ENCODE results near the gene THAP11. TPM values are rescaled to one million over a fixed set of nuclear protein-coding genes. Genes with fewer than 3 reads are reported as not detected.
A peak's percentile ranks its signal among the peaks of the same experiment; 100 is the strongest.

The THAP11 gene
- total and polyA plus RNA-seq, 2 of the 13 experiments (the other 11 are each of a cell fraction or from before 2014, with no cell fraction given), result 44.2 to 53.4 TPM

GRCh38 chr16:67872631-67873434, 30.7 kb downstream of the THAP11 start, which contains the start of gene EDC4 (continued):
- TF ChIP-seq GATA4 (IDR thresholded peaks at IDR 0.05; ENCODE audit: borderline replicate concordance, low read depth) (peak; percentile 45; the same call in 1 of the 2 replicates), ZNF460 (CRISPR knock-in tag; IDR thresholded peaks at IDR 0.05; ENCODE audit: borderline replicate concordance) (no peak), JUN (CRISPR knock-in tag; IDR thresholded peaks at IDR 0.05) (no peak), ZNF580 (CRISPR knock-in tag; IDR thresholded peaks at IDR 0.05; ENCODE audit: borderline replicate concordance, low read depth) (peak; percentile 91), ZNF335 (CRISPR knock-in tag; IDR thresholded peaks at IDR 0.05) (peak; percentile 79), MXI1 (IDR thresholded peaks at IDR 0.05; ENCODE audit: borderline replicate concordance, low read depth, low read length) (peak; percentile 77; the same call in 1 of the 3 replicates), ZNF598 (CRISPR knock-in tag; IDR thresholded peaks at IDR 0.05; ENCODE audit: borderline replicate concordance) (peak; percentile 68; the same call in 1 of the 2 replicates), ZNF12 (CRISPR knock-in tag; IDR thresholded peaks at IDR 0.05) (peak; percentile 14; the same call in 1 of the 2 replicates), ZNF343 (CRISPR knock-in tag; IDR thresholded peaks at IDR 0.05) (peak; percentile 44; the same call in 1 of the 2 replicates), MYPOP (CRISPR knock-in tag; IDR thresholded peaks at IDR 0.05) (peak; percentile 76), TBX3 (IDR thresholded peaks at IDR 0.05; ENCODE audit: borderline replicate concordance) (no peak), ZNF749 (CRISPR knock-in tag; IDR thresholded peaks at IDR 0.05; ENCODE audit: borderline replicate concordance) (peak; percentile 84; the same call in 1 of the 2 replicates), ETV6 (CRISPR knock-in tag; conservative IDR thresholded peaks at IDR 0.05) (peak; percentile 67; the same call in 1 of the 2 replicates), ARID2 (CRISPR knock-in tag; IDR thresholded peaks at IDR 0.05; ENCODE audit: borderline replicate concordance) (no peak), ZNF138 (CRISPR knock-in tag; IDR thresholded peaks at IDR 0.05; ENCODE audit: low read depth) (peak; percentile 92; the same call in 1 of the 2 replicates), ZNF614 (CRISPR knock-in tag; IDR thresholded peaks at IDR 0.05; ENCODE audit: borderline replicate concordance) (peak; percentile 84; the same call in 1 of the 2 replicates), CBX5 (CRISPR knock-in tag; IDR thresholded peaks at IDR 0.05; ENCODE audit: borderline replicate concordance) (peak; percentile 85; the same call in 1 of the 2 replicates), SRY (CRISPR knock-in tag; IDR thresholded peaks at IDR 0.05) (peak; percentile 92), NRL (CRISPR knock-in tag; IDR thresholded peaks at IDR 0.05; ENCODE audit: borderline replicate concordance) (peak; percentile 94), MXD1 (CRISPR knock-in tag; IDR thresholded peaks at IDR 0.05) (peak; percentile 48; the same call in 1 of the 2 replicates), FOXA3 (CRISPR knock-in tag; IDR thresholded peaks at IDR 0.05) (peak; percentile 65), GTF3A (CRISPR knock-in tag; conservative IDR thresholded peaks at IDR 0.05) (no peak)
- TF ChIP-seq, protein P1, sequence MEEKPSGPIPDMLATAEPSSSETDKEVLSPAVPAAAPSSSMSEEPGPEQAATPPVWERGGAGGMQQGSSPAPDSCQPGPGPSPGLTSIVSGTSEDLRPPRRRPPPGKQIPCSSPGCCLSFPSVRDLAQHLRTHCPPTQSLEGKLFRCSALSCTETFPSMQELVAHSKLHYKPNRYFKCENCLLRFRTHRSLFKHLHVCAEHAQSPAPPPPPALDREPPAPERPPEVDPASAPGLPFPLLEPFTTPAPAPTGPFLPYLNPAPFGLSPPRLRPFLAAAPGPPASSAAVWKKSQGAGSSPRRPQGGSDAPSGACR (CRISPR knock-in tag; IDR thresholded peaks at IDR 0.05), result peak; percentile 97
- TF ChIP-seq, protein P2, sequence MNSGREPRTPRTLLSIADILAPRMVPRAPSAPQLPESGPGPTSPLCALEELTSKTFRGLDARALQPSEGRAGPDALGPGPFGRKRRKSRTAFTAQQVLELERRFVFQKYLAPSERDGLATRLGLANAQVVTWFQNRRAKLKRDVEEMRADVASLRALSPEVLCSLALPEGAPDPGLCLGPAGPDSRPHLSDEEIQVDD (CRISPR knock-in tag; IDR thresholded peaks at IDR 0.05; ENCODE audit: borderline replicate concordance), result no peak
- TF ChIP-seq, protein P3, sequence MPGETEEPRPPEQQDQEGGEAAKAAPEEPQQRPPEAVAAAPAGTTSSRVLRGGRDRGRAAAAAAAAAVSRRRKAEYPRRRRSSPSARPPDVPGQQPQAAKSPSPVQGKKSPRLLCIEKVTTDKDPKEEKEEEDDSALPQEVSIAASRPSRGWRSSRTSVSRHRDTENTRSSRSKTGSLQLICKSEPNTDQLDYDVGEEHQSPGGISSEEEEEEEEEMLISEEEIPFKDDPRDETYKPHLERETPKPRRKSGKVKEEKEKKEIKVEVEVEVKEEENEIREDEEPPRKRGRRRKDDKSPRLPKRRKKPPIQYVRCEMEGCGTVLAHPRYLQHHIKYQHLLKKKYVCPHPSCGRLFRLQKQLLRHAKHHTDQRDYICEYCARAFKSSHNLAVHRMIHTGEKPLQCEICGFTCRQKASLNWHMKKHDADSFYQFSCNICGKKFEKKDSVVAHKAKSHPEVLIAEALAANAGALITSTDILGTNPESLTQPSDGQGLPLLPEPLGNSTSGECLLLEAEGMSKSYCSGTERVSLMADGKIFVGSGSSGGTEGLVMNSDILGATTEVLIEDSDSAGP (CRISPR knock-in tag; IDR thresholded peaks at IDR 0.05; ENCODE audit: borderline replicate concordance), result peak; percentile 97

Data from HepG2 (cell line).